Smooth muscle cell (in vitro differentiated cells): ENCODE data around the gene PTPN2. TPM values are rescaled to one million over a fixed set of nuclear protein-coding genes. Genes with fewer than 3 reads are reported as not detected.

Experiments used
- DNase-seq: peaks from one replicate; lab custom pipeline; 2025; ENCODE audit not compliant: unreplicated experiment; lab: John Stamatoyannopoulos, UW
- H2AFZ ChIP-seq: fragments of 200-600 bp; sonication (generic); 2 replicates; pipeline ENCODE4 v1.6.0; 2016; ENCODE audit warnings: antibody characterized with exemption, low read depth, mild to moderate bottlenecking
- H3F3A ChIP-seq: fragments of 200-600 bp; sonication (generic); 2 replicates; pipeline ENCODE4 v1.6.0; 2017; ENCODE audit warnings: antibody characterized with exemption, low read depth
- H3K27ac ChIP-seq: fragments of 200-600 bp; sonication (generic); 2 replicates; pipeline ENCODE4 v1.5.1; 2016; ENCODE audit warnings: low read depth, mild to moderate bottlenecking
- H3K27me3 ChIP-seq: fragments of 200-600 bp; sonication (generic); 2 replicates; pipeline ENCODE4 v1.6.1; 2016; ENCODE audit warnings: low read depth, mild to moderate bottlenecking
- H3K36me3 ChIP-seq: fragments of 200-600 bp; sonication (generic); 2 replicates; pipeline ENCODE4 v1.5.1; 2016; ENCODE audit warnings: low read depth
- H3K4me1 ChIP-seq: fragments of 200-600 bp; sonication (generic); 2 replicates; pipeline ENCODE4 v1.5.1; 2016; ENCODE audit warnings: low read depth
- H3K4me2 ChIP-seq: fragments of 200-600 bp; sonication (generic); 2 replicates; pipeline ENCODE4 v1.6.0; 2016; ENCODE audit warnings: mild to moderate bottlenecking
- H3K4me3 ChIP-seq: fragments of 200-600 bp; sonication (generic); 2 replicates; pipeline ENCODE4 v1.5.1; 2016; ENCODE audit warnings: mild to moderate bottlenecking
- H3K79me2 ChIP-seq: fragments of 200-600 bp; sonication (generic); 2 replicates; pipeline ENCODE4 v1.6.0; 2016; ENCODE audit warnings: low read depth, mild to moderate bottlenecking
- H3K9ac ChIP-seq: fragments of 200-600 bp; sonication (generic); 2 replicates; pipeline ENCODE4 v1.6.0; 2016; ENCODE audit warnings: low read depth
- H3K9me3 ChIP-seq: fragments of 200-600 bp; sonication (generic); replicated peaks from 2 replicates; pipeline ENCODE4 v1.5.1; 2016; ENCODE audit warnings: low read depth
- H4K20me1 ChIP-seq: fragments of 200-600 bp; sonication (generic); 2 replicates; pipeline ENCODE4 v1.6.0; 2016; ENCODE audit warnings: low read depth
- CTCF ChIP-seq: fragments of 200-600 bp; sonication (generic); IDR thresholded peaks from 2 replicates; pipeline ENCODE4 v1.5.1; 2017; ENCODE audit warnings: borderline replicate concordance, mild to moderate bottlenecking, antibody characterized with exemption; ENCODE audit not compliant: insufficient read depth, poor library complexity, severe bottlenecking
- WGBS: methylation state at CpG from one replicate; pipeline ENCODE4 v1.1.7; 2016; ENCODE audit warnings: low lambda C conversion rate; 5-methylcytosine and 5-hydroxymethylcytosine counted together
- polyA plus RNA-seq: library from polyadenylated mRNA; unstranded; fragments of >200 nt; fragmentation: Nextera tagmentation; extraction: Ambion mirVana; gene quantifications from 2 replicates; pipeline ENCODE4 v1.2.1, GENCODE V29; 2016
- small RNA-seq: library from RNA; depleted of rRNA; stranded (forward); fragments of <200 nt; gene quantifications from one replicate; pipeline ENCODE3, GENCODE V24; 2014
- total RNA-seq: library from RNA; depleted of rRNA; stranded (reverse); fragments of >200 nt; gene quantifications from 2 replicates; pipeline ENCODE4 v1.2.3, GENCODE V29; 2014

The PTPN2 gene
- total and polyA plus RNA-seq, 2 experiments from 2014 or later = 17.1 to 48.7 TPM

DNA sequence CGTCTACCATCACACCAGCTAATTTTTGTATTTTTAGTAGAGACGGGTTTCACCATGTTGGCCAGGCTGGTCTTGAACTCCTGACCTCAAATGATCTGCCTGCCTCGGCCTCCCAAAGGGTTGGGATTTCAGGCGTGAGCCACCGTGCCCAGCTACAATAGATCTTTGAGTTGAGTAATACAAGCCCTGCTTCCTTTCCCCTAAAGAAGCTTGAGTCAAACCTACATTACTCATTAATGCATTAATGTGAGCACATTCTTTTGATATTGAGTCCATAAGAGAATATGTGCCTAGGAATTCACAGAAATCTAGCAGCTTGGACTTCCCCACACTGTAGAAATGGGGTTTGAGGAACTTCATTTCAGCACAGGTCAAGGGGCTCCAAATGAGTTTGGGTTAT, 141.6 kb downstream of the PTPN2 start:
- no peak overlapping the region for H3K4me2 ChIP-seq
- H4K20me1 ChIP-seq = no peaks in the 10 kb centered on the region
- no peak overlapping the region for H3K27ac ChIP-seq
- TF ChIP-seq CTCF = no peak
- no peak for DNase-seq
- no peak overlapping the region for H3K9ac ChIP-seq
- H3K27me3 ChIP-seq = no peaks in the 10 kb centered on the region
- H3K36me3 ChIP-seq = no peaks in the 10 kb centered on the region
- no peak overlapping the region for H2AFZ ChIP-seq
- no peaks in the 10 kb centered on the region for H3K79me2 ChIP-seq
- H3K4me3 ChIP-seq = no peak overlapping the region
- no peaks in the 10 kb centered on the region for H3K9me3 ChIP-seq
- H3F3A ChIP-seq = no peaks in the 10 kb centered on the region
- WGBS = 80% methylated on average over 5 of the region's 5 CpGs
- H3K4me1 ChIP-seq = no peaks in the 10 kb centered on the region

Small RNA genes within 50 kb of the gene (small RNA-seq; reads per million reads assigned to genes)
- not detected for gene RF00019

Other genes starting within 250 kb of the PTPN2 start
- gene SPIRE1, start 226.1 kb downstream of the PTPN2 start, total RNA-seq = 18.1 and 25.8 TPM in 2 replicates
- 12.6 and 12.8 TPM in 2 replicates for gene SPIRE1, start 226.1 kb downstream of the PTPN2 start, polyA plus RNA-seq
- 11.7 and 21.2 TPM in 2 replicates for gene CEP76, start 181.5 kb downstream of the PTPN2 start, total RNA-seq
- 2.8 and 3.0 TPM in 2 replicates for gene CEP76, start 181.5 kb downstream of the PTPN2 start, polyA plus RNA-seq
- gene PSMG2, start 181.2 kb downstream of the PTPN2 start, total RNA-seq = 80.1 and 80.4 TPM in 2 replicates
- 67.0 and 71.3 TPM in 2 replicates for gene PSMG2, start 181.2 kb downstream of the PTPN2 start, polyA plus RNA-seq
- 25.3 and 43.5 TPM in 2 replicates for gene SEH1L, start 63.8 kb upstream of the PTPN2 start, total RNA-seq
- 18.4 and 19.7 TPM in 2 replicates for gene SEH1L, start 63.8 kb upstream of the PTPN2 start, polyA plus RNA-seq
- gene CEP192, start 107.1 kb upstream of the PTPN2 start, total RNA-seq = 22.2 and 24.3 TPM in 2 replicates
- gene CEP192, start 107.1 kb upstream of the PTPN2 start, polyA plus RNA-seq = 4.1 and 7.0 TPM in 2 replicates